HEK293T (cell line): Measurements from ENCODE around the gene CHRNA1.

Experiments used
- CTCF ChIA-PET: fragments of 350-600 bp; formaldehyde crosslinking; extraction: SDS; loops from one replicate; lab custom pipeline; 2021; ENCODE audit warnings: antibody characterized with exemption, inconsistent platforms; lab: Yijun Ruan, JAX
- POLR2A ChIA-PET: fragments of 350-600 bp; formaldehyde crosslinking; extraction: SDS; loops from one replicate; lab custom pipeline; 2020; ENCODE audit warnings: antibody characterized with exemption, inconsistent platforms; lab: Yijun Ruan, JAX
- DNase-seq: peaks from one replicate; pipeline ENCODE4 v3.0.0; 2012; ENCODE audit warnings: mixed read lengths; ENCODE audit errors: extremely low spot score
- ARNT ChIP-seq: fragments of 450-650 bp; IDR thresholded peaks from 2 replicates; pipeline ENCODE4 v1.6.1; 2017; ENCODE audit warnings: mild to moderate bottlenecking
- BHLHE40 ChIP-seq: fragments of 450-650 bp; IDR thresholded peaks from 2 replicates; pipeline ENCODE4 v1.6.1; 2016; ENCODE audit warnings: mild to moderate bottlenecking, moderate library complexity, borderline replicate concordance
- CTBP1 ChIP-seq: fragments of 450-650 bp; IDR thresholded peaks from 2 replicates; pipeline ENCODE4 v1.6.1; 2016; ENCODE audit warnings: borderline replicate concordance
- ELF4 ChIP-seq: fragments of 450-650 bp; IDR thresholded peaks from 2 replicates; pipeline ENCODE4 v1.6.1; 2017; ENCODE audit warnings: antibody characterized with exemption
- FOXA1 ChIP-seq: fragments of 450-650 bp; IDR thresholded peaks from 2 replicates; pipeline ENCODE4 v1.6.1; 2016; ENCODE audit warnings: mild to moderate bottlenecking
- FOXK2 ChIP-seq: fragments of 450-650 bp; IDR thresholded peaks from 2 replicates; pipeline ENCODE4 v1.6.1; 2016; ENCODE audit warnings: mild to moderate bottlenecking
- FOXM1 ChIP-seq: fragments of 450-650 bp; IDR thresholded peaks from 2 replicates; pipeline ENCODE4 v1.6.1; 2017; ENCODE audit warnings: mild to moderate bottlenecking, borderline replicate concordance
- HDGF ChIP-seq: fragments of 450-650 bp; IDR thresholded peaks from 2 replicates; pipeline ENCODE4 v1.6.1; 2017; ENCODE audit warnings: antibody characterized with exemption, borderline replicate concordance
- L3MBTL2 ChIP-seq: fragments of 450-650 bp; conservative IDR thresholded peaks from 2 replicates; pipeline ENCODE4 v1.6.1; 2016; ENCODE audit warnings: mild to moderate bottlenecking
- LEF1 ChIP-seq: fragments of 450-650 bp; IDR thresholded peaks from 2 replicates; pipeline ENCODE4 v1.6.1; 2017; ENCODE audit warnings: mild to moderate bottlenecking, borderline replicate concordance
- NFRKB ChIP-seq: fragments of 450-650 bp; IDR thresholded peaks from 2 replicates; pipeline ENCODE4 v1.6.1; 2016; ENCODE audit warnings: mild to moderate bottlenecking, moderate library complexity
- SP1 ChIP-seq: fragments of 450-650 bp; IDR thresholded peaks from 2 replicates; pipeline ENCODE4 v1.6.1; 2017
- TARDBP ChIP-seq: fragments of 450-650 bp; IDR thresholded peaks from 2 replicates; pipeline ENCODE4 v1.6.1; 2016
- ZNF384 ChIP-seq: fragments of 450-650 bp; IDR thresholded peaks from 2 replicates; pipeline ENCODE4 v1.6.1; 2016
- TF ChIP-seq, protein P1 (sequence below): fragments of 450-650 bp; IDR thresholded peaks from 2 replicates; pipeline ENCODE4 v1.6.1; 2016

CHRNA1 gene

DNA sequence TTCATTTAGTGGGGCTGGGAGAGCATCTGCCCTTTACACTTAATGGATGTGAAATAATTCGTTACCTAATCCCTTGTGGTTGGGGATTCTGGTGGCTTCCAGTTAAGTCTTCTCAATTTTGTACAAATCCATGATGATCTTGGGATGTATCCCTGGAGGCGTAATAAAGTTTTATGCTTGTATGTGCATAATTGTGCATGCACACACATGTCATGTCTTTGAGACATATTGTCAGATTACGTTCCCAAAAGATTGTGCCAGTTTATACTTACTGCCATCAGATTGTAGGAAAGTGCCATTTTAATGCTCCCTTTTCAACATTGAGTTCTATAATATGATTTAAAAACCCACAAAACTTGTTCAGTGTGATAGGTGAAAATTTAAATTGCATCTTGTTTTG, 60.8 kb downstream of the CHRNA1 start:
- POLR2A ChIA-PET: no interaction called here
- TF ChIP-seq CTBP1 (no peak), HDGF (no peak), ELF4 (no peak), BHLHE40 (no peak), FOXK2 (no peak), SP1 (no peak), L3MBTL2 (no peak), TARDBP (no peak), NFRKB (no peak), ZNF384 (no peak), FOXA1 (no peak), ARNT (no peak)
- TF ChIP-seq, protein P1, sequence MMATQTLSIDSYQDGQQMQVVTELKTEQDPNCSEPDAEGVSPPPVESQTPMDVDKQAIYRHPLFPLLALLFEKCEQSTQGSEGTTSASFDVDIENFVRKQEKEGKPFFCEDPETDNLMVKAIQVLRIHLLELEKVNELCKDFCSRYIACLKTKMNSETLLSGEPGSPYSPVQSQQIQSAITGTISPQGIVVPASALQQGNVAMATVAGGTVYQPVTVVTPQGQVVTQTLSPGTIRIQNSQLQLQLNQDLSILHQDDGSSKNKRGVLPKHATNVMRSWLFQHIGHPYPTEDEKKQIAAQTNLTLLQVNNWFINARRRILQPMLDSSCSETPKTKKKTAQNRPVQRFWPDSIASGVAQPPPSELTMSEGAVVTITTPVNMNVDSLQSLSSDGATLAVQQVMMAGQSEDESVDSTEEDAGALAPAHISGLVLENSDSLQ: no peak
- DNase-seq: no peak
- CTCF ChIA-PET: no interaction called here

DNA sequence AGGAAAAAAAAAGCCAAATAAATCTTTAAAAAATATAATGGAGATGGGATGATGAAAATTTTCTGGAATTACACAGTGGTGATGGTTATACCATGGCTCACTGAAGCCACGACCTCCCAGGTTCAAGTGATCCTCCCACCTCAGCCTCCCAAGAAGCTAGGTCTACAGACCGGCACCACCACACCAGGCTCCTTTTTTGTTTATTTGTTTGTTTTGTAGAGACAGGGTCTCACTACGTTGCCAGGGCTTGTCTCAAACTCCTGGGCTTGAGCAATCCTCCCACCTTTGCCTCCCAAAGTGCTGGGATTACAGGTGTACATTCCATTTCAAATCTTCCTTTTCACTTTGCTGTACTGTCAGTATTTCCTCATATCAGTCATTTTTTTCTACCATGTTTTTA, 61.7 kb downstream of the CHRNA1 start:
- ChIA-PET POLR2A (no interaction called here), CTCF (no interaction called here)
- TF ChIP-seq L3MBTL2 (no peak), HDGF (no peak), FOXM1 (no peak)
- DNase-seq: no peak

- CTCF ChIA-PET: interaction anchor here (0.6 to 6.3 kb wide), 8 partner anchors 13 to 294 kb away, joined by 3 to 47 read pairs (median 4); no protein-coding TSS in a partner anchor
- POLR2A ChIA-PET: no interaction called here
- DNase-seq: peak; percentile 60
- TF ChIP-seq FOXA1 (no peak), ZNF384 (no peak), FOXM1 (no peak), NFRKB (no peak), L3MBTL2 (no peak), ARNT (no peak), BHLHE40 (no peak), HDGF (no peak), LEF1 (no peak), CTBP1 (no peak), ELF4 (no peak), SP1 (no peak)
- TF ChIP-seq, protein P1: no peak
Observed at GRCh38 chr2:174699993-174700766, 64.1 kb downstream of the CHRNA1 start.
